Activated CD8-positive, alpha-beta memory T cell treated with anti-CD3 and anti-CD28 coated beads, Interleukin-2, amount 50 U/mL, for 4 hours (primary cell): ENCODE results near the gene KCNA2.
A peak's percentile ranks its signal among the peaks of the same experiment; 100 is the strongest.

Experiments used
- DNase-seq: peaks from one replicate; pipeline ENCODE4 v3.0.0-alpha.2; 2020

The KCNA2 gene

GRCh38 chr1:110563089-110563488 is 43.1 kb downstream of the KCNA2 start:
- no peak for DNase-seq

- DNase-seq = no peak
Observed at GRCh38 chr1:110561596-110561995, 44.6 kb downstream of the KCNA2 start.

GRCh38 chr1:110559157-110559556 is 47.0 kb downstream of the KCNA2 start:
- no peak for DNase-seq

GRCh38 chr1:110557481-110557880 is 48.7 kb downstream of the KCNA2 start:
- no peak for DNase-seq

- no peak for DNase-seq
Observed at GRCh38 chr1:110556471-110556807, 49.7 kb downstream of the KCNA2 start.

GRCh38 chr1:110555807-110556470 is 50.2 kb downstream of the KCNA2 start:
- DNase-seq = no peak

- DNase-seq = peak; percentile 66
Observed at GRCh38 chr1:110554871-110555801, 51.0 kb downstream of the KCNA2 start.

- DNase-seq = no peak
Observed at GRCh38 chr1:110551278-110551809, 54.8 kb downstream of the KCNA2 start.

- DNase-seq = no peak
Observed at GRCh38 chr1:110549831-110550230, 56.3 kb downstream of the KCNA2 start.

GRCh38 chr1:110548381-110548780 is 57.8 kb downstream of the KCNA2 start:
- no peak for DNase-seq

- DNase-seq = no peak
Observed at GRCh38 chr1:110547017-110547416, 59.1 kb downstream of the KCNA2 start.

GRCh38 chr1:110545492-110545891 is 60.7 kb downstream of the KCNA2 start:
- no peak for DNase-seq

- no peak for DNase-seq
Observed at GRCh38 chr1:110544753-110545152, 61.4 kb downstream of the KCNA2 start.
